A204.1 (cell line): Measurements from ENCODE around the gene RABGAP1L.
"Not testable (repeated sequence)": the region's sequence is repeated elsewhere in the genome, so short reads cannot be mapped to it uniquely, and the experiment has no call there.

Source experiments
- FAIRE-seq: peaks from 2 replicates; lab custom pipeline; 2012; peaks lifted over from hg19 to GRCh38; lab: Jason Lieb, UNC

Gene RABGAP1L

DNA sequence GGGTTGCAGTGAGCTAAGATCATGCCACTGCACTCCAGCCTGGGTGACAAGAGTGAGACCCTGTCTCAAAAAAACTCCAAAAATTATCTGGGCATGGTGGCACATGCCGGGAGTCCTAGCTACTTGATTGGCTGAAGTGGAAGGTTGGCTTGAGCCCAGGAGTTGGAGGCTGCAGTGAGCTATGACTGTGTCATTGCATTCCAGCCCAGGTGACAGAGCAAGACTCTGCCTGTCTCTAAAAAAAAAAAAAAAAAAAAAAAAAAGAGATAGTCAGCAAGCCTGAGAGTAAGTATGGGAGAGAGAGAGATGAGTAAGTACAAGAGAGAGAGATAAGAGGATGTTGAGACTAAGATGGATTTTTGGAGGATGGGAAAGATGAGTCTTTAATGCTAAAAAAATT is 659.6 kb downstream of the RABGAP1L start:
- FAIRE-seq = no peak

DNA sequence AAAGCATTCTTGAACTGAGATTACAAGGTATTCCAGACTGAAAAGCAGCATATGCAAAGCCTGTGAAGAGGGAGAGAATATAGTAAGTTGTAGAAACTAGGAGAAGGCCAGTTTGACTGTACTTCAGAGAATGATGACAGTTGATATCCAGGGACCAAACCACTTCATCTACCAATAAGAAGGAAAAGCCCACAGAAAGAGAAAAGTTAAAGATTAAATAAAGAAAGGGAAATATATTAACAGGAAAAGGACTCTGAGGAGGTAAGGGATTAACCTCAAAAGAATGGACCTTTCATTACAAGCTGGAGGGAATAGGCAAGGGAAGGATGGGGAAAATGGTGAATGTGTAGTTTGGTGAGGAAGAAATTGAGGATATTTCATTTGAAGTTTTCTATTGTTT is 660.3 kb downstream of the RABGAP1L start:
- FAIRE-seq = no peak

GRCh38 chr1:174825127-174825526 is 665.8 kb downstream of the RABGAP1L start:
- FAIRE-seq = no peak

DNA sequence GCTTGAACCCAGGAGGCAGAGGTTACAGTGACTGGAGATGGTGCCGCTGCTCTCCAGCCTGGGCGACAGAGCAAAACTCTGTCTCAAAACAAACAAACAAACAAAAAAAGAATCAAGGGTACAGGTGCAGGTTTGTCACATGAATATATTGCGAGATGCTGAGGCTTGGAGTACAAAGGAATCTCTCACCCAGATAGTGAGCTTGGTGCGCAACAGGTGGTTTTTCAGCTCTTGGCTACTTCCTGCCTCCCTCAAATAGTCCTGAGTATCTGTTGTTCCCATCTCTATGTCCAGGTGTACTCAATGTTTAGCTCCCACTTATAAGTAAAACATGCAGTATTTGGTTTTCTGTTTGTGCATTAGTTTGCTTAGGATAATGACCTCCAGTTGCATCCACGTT is 666.5 kb downstream of the RABGAP1L start:
- no peak for FAIRE-seq

DNA sequence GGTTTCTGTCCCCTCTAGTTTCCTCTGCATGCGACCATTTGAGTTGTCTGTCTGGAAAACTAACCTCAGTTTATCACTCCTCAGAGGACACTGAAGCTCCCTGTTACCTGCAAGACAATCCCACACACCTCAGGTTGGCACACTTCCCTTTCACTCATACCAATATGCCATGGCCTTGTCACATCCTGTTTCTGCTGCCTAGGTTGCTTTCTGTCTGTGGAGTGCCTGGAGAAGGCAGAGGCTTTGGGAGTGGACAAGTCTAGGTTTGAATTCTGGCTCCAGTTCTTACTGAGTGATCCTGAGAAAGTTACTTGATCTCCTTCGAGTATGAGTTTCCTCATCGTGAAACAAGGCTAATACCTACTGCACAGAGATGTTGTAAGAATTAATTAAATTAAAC is 668.9 kb downstream of the RABGAP1L start:
- FAIRE-seq = no peak

- FAIRE-seq = no peak
Observed at GRCh38 chr1:174829990-174830389, 670.7 kb downstream of the RABGAP1L start.

- FAIRE-seq = no peak
Observed at GRCh38 chr1:174836543-174836942, 677.2 kb downstream of the RABGAP1L start.

DNA sequence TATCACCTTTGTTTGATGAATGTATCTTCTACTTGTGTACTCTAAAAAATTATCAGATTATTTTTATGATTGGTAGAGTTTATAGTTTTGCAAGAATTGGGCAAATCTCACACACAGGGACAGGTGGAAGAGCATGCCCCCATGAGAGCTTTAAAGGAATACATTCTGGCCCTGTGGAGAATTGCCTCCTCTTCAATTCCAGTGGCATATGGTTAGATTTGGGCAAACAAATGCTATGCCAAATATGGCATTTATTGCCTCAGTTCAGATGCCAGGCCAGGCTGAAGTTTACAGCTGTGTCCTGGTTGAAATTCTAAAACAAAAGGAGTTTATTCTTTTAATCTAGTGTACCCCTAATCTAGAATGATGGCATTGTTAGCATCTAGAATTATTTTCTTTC is 678.1 kb downstream of the RABGAP1L start:
- FAIRE-seq = no peak

DNA sequence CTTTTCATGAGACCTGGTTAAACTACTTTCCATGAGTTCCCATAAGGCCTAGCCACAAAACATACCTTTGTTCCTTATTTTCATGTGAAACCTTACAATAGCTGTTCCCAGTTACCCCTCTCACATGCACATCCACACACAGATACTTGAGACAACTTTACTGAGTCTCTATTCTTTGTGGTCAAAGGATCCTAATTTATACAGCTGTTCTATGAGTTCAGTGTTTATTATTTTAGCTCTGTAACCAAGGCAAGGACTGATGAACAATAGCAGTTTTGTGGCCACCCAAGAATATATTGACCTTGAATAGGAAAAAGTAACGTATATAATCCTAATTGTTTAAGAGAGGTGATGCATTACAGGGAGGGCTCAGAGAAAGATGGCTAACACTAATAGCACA is 679.9 kb downstream of the RABGAP1L start:
- no peak for FAIRE-seq

- no peak for FAIRE-seq
Observed at GRCh38 chr1:174841747-174842146, 682.4 kb downstream of the RABGAP1L start.

DNA sequence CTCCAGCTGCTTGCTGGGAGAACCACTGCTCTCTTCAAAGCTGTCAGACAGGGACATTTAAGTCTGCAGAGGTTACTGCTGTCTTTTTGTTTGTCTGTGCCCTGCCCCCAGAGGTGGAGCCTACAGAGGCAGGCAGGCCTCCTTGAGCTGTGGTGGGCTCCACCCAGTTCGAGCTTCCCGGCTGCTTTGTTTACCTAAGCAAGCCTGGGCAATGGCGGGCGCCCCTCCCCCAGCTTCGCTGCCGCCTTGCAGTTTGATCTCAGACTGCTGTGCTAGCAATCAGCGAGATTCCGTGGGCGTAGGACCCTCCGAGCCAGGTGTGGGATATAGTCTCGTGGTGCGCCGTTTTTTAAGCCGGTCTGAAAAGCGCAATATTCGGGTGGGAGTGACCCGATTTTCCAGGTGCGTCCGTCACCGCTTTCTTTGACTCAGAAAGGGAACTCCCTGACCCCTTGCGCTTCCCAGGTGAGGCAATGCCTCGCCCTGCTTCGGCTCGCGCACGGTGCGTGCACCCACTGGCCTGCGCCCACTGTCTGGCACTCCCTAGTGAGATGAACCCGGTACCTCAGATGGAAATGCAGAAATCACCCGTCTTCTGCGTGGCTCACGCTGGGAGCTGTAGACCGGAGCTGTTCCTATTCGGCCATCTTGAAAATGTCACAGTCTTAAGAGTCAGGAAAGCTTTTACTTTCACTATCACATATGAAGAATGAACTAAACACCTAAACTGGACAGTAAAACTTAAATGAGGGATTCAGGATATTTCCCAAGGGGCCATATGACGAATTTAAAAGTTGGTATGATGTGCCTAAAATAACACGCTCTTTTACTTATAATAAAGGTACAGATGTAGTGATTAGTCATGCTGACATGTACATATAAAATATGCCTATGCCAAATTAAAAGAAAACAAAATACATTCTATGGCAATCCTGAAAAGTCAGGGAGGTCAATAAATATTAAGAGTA is 689.6 kb downstream of the RABGAP1L start:
- FAIRE-seq = not testable (repeated sequence)

DNA sequence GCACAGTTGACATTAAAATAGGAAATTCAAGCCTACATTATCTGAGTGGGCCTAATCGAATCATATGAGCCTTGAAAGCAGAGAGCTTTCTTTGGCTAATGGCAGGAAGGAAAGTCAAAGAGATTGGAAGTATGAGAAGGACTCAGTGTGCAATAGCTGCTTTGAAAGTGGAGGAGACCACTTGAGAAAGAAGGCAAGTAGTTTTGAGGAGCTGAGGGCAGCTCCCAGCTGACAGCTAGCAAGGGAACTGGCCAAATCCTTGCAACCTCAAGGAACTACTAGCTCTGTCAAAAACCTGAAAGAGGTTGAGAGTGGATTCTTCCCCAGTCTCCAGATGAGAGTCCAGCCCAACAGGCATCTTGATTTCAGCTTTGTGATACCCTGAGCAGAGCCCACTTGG is 691.4 kb downstream of the RABGAP1L start:
- no peak for FAIRE-seq

- no peak for FAIRE-seq
Observed at GRCh38 chr1:174858301-174858700, 699.0 kb downstream of the RABGAP1L start.

DNA sequence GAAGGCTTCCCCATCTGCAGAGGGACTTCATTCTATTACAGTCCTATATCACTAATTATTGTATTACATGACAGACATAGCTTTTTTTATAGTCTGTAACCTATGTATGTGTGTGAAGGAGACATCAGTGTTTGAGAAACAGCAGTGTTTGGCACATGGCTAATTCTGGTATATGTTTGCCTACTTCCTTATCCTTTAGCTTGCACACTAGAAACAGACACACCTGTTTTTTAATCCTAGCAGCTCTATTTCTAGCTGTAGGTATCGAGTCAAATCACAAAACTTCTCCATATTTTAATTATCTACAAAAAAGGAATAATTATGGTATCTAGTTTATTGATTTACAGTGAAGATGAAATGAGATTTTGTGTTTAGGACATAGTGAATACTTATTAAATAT is 711.0 kb downstream of the RABGAP1L start:
- FAIRE-seq = no peak

- no peak for FAIRE-seq
Observed at GRCh38 chr1:174871886-174872285, 712.6 kb downstream of the RABGAP1L start.

- no peak for FAIRE-seq
Observed at GRCh38 chr1:174872615-174873058, 713.3 kb downstream of the RABGAP1L start.

GRCh38 chr1:174874331-174875053 is 715.2 kb downstream of the RABGAP1L start:
- FAIRE-seq = no peak

- FAIRE-seq = no peak
Observed at GRCh38 chr1:174875306-174875705, 716.0 kb downstream of the RABGAP1L start.

DNA sequence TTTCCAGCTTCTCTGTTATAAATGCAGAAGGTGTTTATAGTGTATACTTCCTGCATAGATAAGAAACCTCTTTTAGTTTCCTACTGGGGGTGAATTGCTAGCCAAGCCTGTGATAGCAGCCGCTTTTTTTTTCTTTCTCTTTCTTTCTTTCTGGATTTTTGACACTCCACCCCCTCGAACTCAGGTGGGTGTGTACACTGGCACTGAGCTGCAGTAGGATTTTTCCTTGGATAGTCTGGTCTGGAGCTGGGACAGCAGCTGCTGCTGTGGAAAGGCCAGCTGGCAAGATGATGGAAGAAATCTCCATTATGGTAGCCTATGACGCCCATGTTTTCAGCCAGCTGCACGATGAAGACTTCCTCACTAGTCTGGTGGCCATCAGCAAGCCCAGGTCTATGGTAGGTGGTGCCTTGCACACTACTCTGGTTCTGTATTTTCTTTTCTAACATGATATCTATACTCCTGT is 717.9 kb downstream of the RABGAP1L start:
- no peak for FAIRE-seq

GRCh38 chr1:174880171-174880570 is 720.9 kb downstream of the RABGAP1L start:
- no peak for FAIRE-seq

GRCh38 chr1:174883409-174883808 is 724.1 kb downstream of the RABGAP1L start:
- no peak for FAIRE-seq

GRCh38 chr1:174884038-174884437 is 724.7 kb downstream of the RABGAP1L start:
- no peak for FAIRE-seq

- no peak for FAIRE-seq
Observed at GRCh38 chr1:174884566-174884965, 725.2 kb downstream of the RABGAP1L start.
